Raji (cell line): ENCODE measurements around the gene AHRR.

Source experiments
- POLR2A ChIP-seq: IDR thresholded peaks from 2 replicates; pipeline ENCODE4 v1.6.1; 2011; ENCODE audit warnings: low read depth, low read length, control low read depth; ENCODE audit not compliant: insufficient read depth

Gene AHRR

GRCh38 chr5:456351-457194 is 135.1 kb downstream of the AHRR start:
- no peak for TF ChIP-seq POLR2A

GRCh38 chr5:457195-457961 is 135.9 kb downstream of the AHRR start:
- no peak for TF ChIP-seq POLR2A

- no peak for TF ChIP-seq POLR2A
These were observed 137.2 kb downstream of the AHRR start for GRCh38 chr5:458547-459353.

- TF ChIP-seq POLR2A: no peak
These were observed 138.2 kb downstream of the AHRR start for GRCh38 chr5:459562-460272.

- no peak for TF ChIP-seq POLR2A
These were observed 138.7 kb downstream of the AHRR start for GRCh38 chr5:460273-460625.

GRCh38 chr5:462051-462481 is 140.6 kb downstream of the AHRR start:
- TF ChIP-seq POLR2A: no peak

GRCh38 chr5:463301-463700 is 141.8 kb downstream of the AHRR start:
- TF ChIP-seq POLR2A: no peak

- TF ChIP-seq POLR2A: no peak
These were observed 142.4 kb downstream of the AHRR start for GRCh38 chr5:463952-464351.

GRCh38 chr5:464446-464842 is 142.9 kb downstream of the AHRR start:
- TF ChIP-seq POLR2A: no peak

GRCh38 chr5:464843-465590 is 143.5 kb downstream of the AHRR start:
- no peak for TF ChIP-seq POLR2A

GRCh38 chr5:465591-466403 is 144.3 kb downstream of the AHRR start:
- no peak for TF ChIP-seq POLR2A

- TF ChIP-seq POLR2A: no peak
These were observed 145.3 kb downstream of the AHRR start for GRCh38 chr5:466661-467310.

- no peak for TF ChIP-seq POLR2A
These were observed 146.9 kb downstream of the AHRR start for GRCh38 chr5:468401-468800.

GRCh38 chr5:469752-470483 is 148.4 kb downstream of the AHRR start:
- TF ChIP-seq POLR2A: no peak
